Spleen (tissue), 11 donors: ENCODE measurements around the gene TNFRSF17. TPM values are rescaled to one million over a fixed set of nuclear protein-coding genes. Genes with fewer than 3 reads are reported as not detected.
"Not testable (repeated sequence)": the region's sequence is repeated elsewhere in the genome, so short reads cannot be mapped to it uniquely, and the experiment has no call there.

Experiments used
- DNase-seq: peaks from one replicate; pipeline ENCODE4 v3.0.0-alpha.2; 2020
- H3K27ac ChIP-seq, 8 donors: fragments of 200-600 bp; sonication (generic) in 7 of 8; 1 replicate in 4 of 8; 2 replicates in 4 of 8; pipeline versions ENCODE4 v1.5.0 to v1.8.0; 2016 to 2021; ENCODE audit warnings: inconsistent platforms in 4 of 8, mild to moderate bottlenecking in 4 of 8, moderate library complexity in 1 of 8
- H3K27me3 ChIP-seq, 7 donors: fragments of 200-600 bp; sonication (generic) in 6 of 7; replicated peaks in 1 of 7; 1 replicate in 4 of 7; 2 replicates in 3 of 7; pipeline versions ENCODE4 v1.5.0 to v1.8.0; 2016 to 2021; ENCODE audit warnings: inconsistent platforms in 3 of 7, mild to moderate bottlenecking in 1 of 7
- H3K36me3 ChIP-seq, 6 donors: fragments of 200-600 bp; sonication (generic) in 5 of 6; 1 replicate in 4 of 6; 2 replicates in 2 of 6; pipeline versions ENCODE4 v1.5.0 to v1.8.0; 2016 to 2021; ENCODE audit warnings: inconsistent platforms in 2 of 6
- H3K4me1 ChIP-seq, 6 donors: fragments of 200-600 bp; sonication (generic) in 5 of 6; 1 replicate in 3 of 6; 2 replicates in 3 of 6; pipeline versions ENCODE4 v1.5.0 to v1.8.0; 2016 to 2021; ENCODE audit warnings: inconsistent platforms in 3 of 6
- H3K4me3 ChIP-seq, 8 donors: fragments of 200-600 bp; sonication (generic) in 7 of 8; 1 replicate in 4 of 8; 2 replicates in 4 of 8; pipeline versions ENCODE4 v1.5.0 to v1.8.0; 2016 to 2021; ENCODE audit warnings: inconsistent platforms in 4 of 8, mild to moderate bottlenecking in 4 of 8, moderate library complexity in 2 of 8
- H3K9me3 ChIP-seq, 8 donors: fragments of 200-600 bp; sonication (generic) in 7 of 8; 1 replicate in 4 of 8; 2 replicates in 4 of 8; pipeline versions ENCODE4 v1.5.0 to v1.8.0; 2016 to 2021; ENCODE audit warnings: inconsistent platforms in 4 of 8
- POLR2A ChIP-seq, 3 donors: fragments of 450-650 bp; IDR thresholded peaks; one replicate each; pipeline ENCODE4 v1.5.1; 2017; ENCODE audit warnings: antibody characterized with exemption in 3 of 3, mild to moderate bottlenecking in 1 of 3
- POLR2AphosphoS5 ChIP-seq, 3 donors: sonication (generic); formaldehyde crosslinking; IDR thresholded peaks; one replicate each; pipeline ENCODE4 v1.5.1; 2017; ENCODE audit warnings: antibody characterized with exemption in 3 of 3
- WGBS, 5 donors: extraction: QIAGEN DNeasy Blood & Tissue Kit in 3 of 5; methylation state at CpG; one replicate each; pipeline versions ENCODE4 v1.1.5 to v1.1.7; 2013 to 2018; 5-methylcytosine and 5-hydroxymethylcytosine counted together
- intact Hi-C: fragments of 100-400 bp; cut with DNase I; formaldehyde crosslinking; loops from one replicate; pipeline ENCODE4 v1.15.0; 2023; ENCODE audit warnings: low total_unique reads
- polyA plus RNA-seq, 3 donors: library from polyadenylated mRNA; stranded (reverse); fragments of 200-250 nt; gene quantifications; one replicate each; pipeline ENCODE4 v1.2.1, GENCODE V29; 2013
- total RNA-seq, 7 donors: library from RNA; depleted of rRNA in 3 of 7; stranded (reverse); fragments of >200 nt in 3 of 7; fragmentation: NEBNext Ultra II Directional in 4 of 7; extraction: Animal tissue kit (Norgen Biotek cat#: 25700) in 4 of 7; gene quantifications; one replicate each; pipeline versions ENCODE4 v1.1.0 to v1.2.1, GENCODE V29; 2016 to 2021
- TF ChIP-seq, protein P1 (sequence below), 11 experiments: fragments of 200-600 bp in 7 of 11; fragments of 450-650 bp in 4 of 11; sonication (generic) in 4 of 11; IDR thresholded peaks in 8 of 11; conservative IDR thresholded peaks in 3 of 11; 1 replicate in 7 of 11; 2 replicates in 4 of 11; pipeline versions ENCODE4 v1.4.0 to v1.8.0; 2016 to 2021; ENCODE audit warnings: antibody characterized with exemption in 11 of 11, inconsistent platforms in 4 of 11, mild to moderate bottlenecking in 1 of 11
- donor health status: healthy with polysubstance abuse.
- donor health status: DM: no; HTN: no; CAD: no; lungs with moderate emphysema.
- donor health status: DM: no; HTN: no; CAD: no.
- donor health status: Bipolar disorder and iron deficiency.
- donor health status: healthy.
- donor health status: DM: no; HTN: no; CAD: no.
- donor health status: DM: yes; HTN: yes; CAD: no.

Gene TNFRSF17
- total and polyA plus RNA-seq, 10 donors = 4.8 to 20.1 (median 9.2) TPM

DNA sequence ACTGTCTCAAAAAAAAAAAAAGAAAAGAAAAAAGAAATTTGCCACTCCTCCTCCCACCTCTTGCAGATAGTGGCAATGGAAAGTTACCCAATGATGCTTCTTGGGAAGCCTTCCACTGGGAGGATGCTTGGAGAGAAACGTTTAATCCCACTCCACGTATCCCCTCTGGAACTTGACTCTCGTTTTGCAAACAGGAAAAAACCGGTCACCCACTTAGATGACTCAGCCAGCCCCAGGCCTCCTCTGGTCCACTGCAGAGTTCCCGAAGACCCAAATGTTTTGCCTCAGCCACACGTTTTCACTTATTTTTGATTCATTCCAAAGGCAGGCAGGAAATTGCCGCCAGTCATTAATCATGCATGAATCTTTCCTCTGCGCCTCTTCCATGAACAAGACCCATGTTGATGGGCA, 9.3 kb upstream of the TNFRSF17 start:
- DNase-seq = no peak
- WGBS, 5 donors = 48 to 77% (median 63%) methylated on average over 8 of the region's 8 CpGs
- TF ChIP-seq, protein P1, sequence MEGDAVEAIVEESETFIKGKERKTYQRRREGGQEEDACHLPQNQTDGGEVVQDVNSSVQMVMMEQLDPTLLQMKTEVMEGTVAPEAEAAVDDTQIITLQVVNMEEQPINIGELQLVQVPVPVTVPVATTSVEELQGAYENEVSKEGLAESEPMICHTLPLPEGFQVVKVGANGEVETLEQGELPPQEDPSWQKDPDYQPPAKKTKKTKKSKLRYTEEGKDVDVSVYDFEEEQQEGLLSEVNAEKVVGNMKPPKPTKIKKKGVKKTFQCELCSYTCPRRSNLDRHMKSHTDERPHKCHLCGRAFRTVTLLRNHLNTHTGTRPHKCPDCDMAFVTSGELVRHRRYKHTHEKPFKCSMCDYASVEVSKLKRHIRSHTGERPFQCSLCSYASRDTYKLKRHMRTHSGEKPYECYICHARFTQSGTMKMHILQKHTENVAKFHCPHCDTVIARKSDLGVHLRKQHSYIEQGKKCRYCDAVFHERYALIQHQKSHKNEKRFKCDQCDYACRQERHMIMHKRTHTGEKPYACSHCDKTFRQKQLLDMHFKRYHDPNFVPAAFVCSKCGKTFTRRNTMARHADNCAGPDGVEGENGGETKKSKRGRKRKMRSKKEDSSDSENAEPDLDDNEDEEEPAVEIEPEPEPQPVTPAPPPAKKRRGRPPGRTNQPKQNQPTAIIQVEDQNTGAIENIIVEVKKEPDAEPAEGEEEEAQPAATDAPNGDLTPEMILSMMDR (IDR thresholded peaks at IDR 0.05 in 8 of 11, conservative IDR thresholded peaks at IDR 0.05 in 3 of 11) = no peak
- TF ChIP-seq POLR2A (IDR thresholded peaks at IDR 0.05) = no peak
- no peak for TF ChIP-seq POLR2AphosphoS5 (IDR thresholded peaks at IDR 0.05)
- H3K4me1 ChIP-seq = peaks cover 0 to 10% (median 0%) of the 10 kb centered on the region in 6 donors
- intact Hi-C loops = no loop called here
- no peak overlapping the region for H3K4me3 ChIP-seq
- H3K27me3 ChIP-seq = no peaks in the 10 kb centered on the region
- H3K9me3 ChIP-seq = no peaks in the 10 kb centered on the region
- H3K27ac ChIP-seq = no peak overlapping the region
- H3K36me3 ChIP-seq = no peaks in the 10 kb centered on the region

DNA sequence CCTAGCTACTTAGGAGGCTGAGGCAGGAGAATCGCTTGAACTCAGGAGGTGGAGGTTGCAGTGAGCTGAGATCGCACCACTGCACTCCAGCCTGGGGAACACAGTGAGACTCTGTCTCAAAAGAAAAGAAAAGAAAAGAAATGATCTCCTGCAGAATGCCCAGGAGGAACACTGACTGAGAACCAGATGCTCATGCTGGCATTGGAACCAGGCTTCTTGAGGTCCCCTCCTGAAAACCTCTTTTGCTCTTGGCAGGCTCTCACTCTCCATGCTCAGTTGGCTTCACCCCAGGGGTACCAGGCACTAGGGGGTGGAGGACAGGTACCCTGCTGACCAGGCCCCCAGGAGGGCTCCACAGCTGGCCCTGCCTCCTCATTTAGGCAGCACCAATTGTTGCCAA, 8.5 kb upstream of the TNFRSF17 start:
- WGBS, 5 donors = 68 to 95% (median 88%) methylated on average over 2 of the region's 2 CpGs
- H3K4me1 ChIP-seq = peaks cover 0 to 10% (median 0%) of the 10 kb centered on the region in 6 donors
- H3K9me3 ChIP-seq = no peaks in the 10 kb centered on the region
- H3K27me3 ChIP-seq = no peaks in the 10 kb centered on the region
- H3K36me3 ChIP-seq = no peaks in the 10 kb centered on the region
- no peak overlapping the region for H3K4me3 ChIP-seq
- no peak for TF ChIP-seq POLR2AphosphoS5 (IDR thresholded peaks at IDR 0.05)
- TF ChIP-seq POLR2A (IDR thresholded peaks at IDR 0.05) = no peak
- TF ChIP-seq, protein P1 (IDR thresholded peaks at IDR 0.05 in 8 of 11, conservative IDR thresholded peaks at IDR 0.05 in 3 of 11) = no peak
- H3K27ac ChIP-seq = no peak overlapping the region
- DNase-seq = no peak
- intact Hi-C loops = no loop called here

DNA sequence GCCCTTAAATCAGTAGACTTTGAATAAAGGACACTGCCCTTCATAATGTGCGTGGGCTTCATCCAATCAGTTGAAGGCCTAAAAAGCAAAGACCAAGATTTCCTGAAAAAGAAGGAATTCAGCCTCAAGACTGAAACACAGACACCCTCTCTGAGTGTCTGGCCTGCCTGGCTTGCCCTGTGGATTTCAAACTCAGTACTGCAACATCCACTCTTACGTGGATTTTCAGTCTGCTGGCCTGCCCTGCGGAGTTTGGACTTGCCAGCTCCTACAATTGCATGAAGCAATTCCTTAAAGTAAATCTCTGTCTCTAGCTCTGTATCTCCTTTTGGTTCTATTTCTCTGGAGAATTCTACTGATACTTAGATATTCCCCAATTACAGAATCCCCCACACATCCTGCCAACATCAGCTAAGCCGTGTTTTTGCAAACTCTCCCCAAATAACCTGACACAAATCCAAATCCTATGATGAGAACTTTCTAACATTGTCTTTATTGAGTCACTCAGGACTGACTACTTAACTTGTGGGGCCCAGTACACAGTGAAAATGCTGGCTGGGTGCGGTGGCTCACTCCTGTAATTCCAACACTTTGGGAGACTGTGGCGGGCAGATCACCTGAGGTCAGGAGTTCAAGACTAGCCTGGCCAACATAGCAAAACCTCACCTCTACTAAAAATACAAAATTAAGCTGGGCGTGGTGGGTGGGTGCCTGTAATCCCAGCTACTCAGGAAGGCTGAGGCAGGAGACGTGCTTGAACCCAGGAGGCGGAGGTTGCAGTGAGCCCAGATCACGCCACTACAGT, 7.2 kb upstream of the TNFRSF17 start:
- H3K9me3 ChIP-seq = no peaks in the 10 kb centered on the region
- DNase-seq = no peak
- 90 to 98% (median 92%) methylated on average over 10 of the region's 10 CpGs for WGBS, 5 donors
- H3K4me3 ChIP-seq = no peak overlapping the region
- peaks cover 0 to 16% (median 2%) of the 10 kb centered on the region in 6 donors for H3K4me1 ChIP-seq
- TF ChIP-seq POLR2AphosphoS5 (IDR thresholded peaks at IDR 0.05) (no peak), POLR2A (IDR thresholded peaks at IDR 0.05) (no peak)
- TF ChIP-seq, protein P1 (IDR thresholded peaks at IDR 0.05 in 8 of 11, conservative IDR thresholded peaks at IDR 0.05 in 3 of 11) = no peak
- H3K36me3 ChIP-seq = no peaks in the 10 kb centered on the region
- H3K27me3 ChIP-seq = no peaks in the 10 kb centered on the region
- H3K27ac ChIP-seq = no peak overlapping the region
- intact Hi-C loops = no loop called here

DNA sequence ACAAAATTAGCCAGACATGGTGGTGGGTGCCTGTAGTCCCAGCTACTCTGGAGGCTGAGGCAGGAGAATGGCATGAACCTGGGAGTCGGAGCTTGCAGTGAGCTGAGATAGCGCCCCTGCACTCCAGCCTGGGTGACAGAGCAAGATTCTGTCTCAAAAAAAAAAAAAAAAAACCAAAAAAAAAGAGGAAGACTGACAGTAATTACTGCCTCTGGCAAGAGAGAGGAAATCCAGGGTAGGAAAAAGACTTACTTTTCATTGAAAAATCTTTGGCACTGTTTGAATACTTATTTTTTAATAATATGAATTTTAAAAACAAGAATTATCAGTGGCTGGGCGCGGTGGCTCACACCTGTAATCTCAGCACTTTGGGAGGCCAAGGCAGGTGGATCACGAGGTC, 2.6 kb upstream of the TNFRSF17 start:
- DNase-seq, H3K9me3 ChIP-seq, H3K4me3 ChIP-seq, H3K36me3 ChIP-seq, intact Hi-C loops, H3K27ac ChIP-seq, H3K27me3 ChIP-seq: not testable (repeated sequence)
- H3K4me1 ChIP-seq = peaks cover 0 to 57% (median 16%) of the 10 kb centered on the region in 6 donors
- 70 to 92% (median 84%) methylated on average over 5 of the region's 5 CpGs for WGBS, 5 donors
